HepG2 (cell line): Measurements from ENCODE around the gene AUH. TPM values are rescaled to one million over a fixed set of nuclear protein-coding genes. Genes with fewer than 3 reads are reported as not detected.

Source experiments
- ATAC-seq: fragments of 200-7000 bp; cut with Tn5 transposase; 3 replicates; pipeline ENCODE4 v1.9.1; 2020; ENCODE audit warnings: mild to moderate bottlenecking, moderate library complexity
- BruUV-seq: library from RNA; stranded (reverse); fragments of 400-500 nt; replicated peaks from 2 replicates; lab custom pipeline; 2021; lab: Mats Ljungman, UMichigan
- CTCF ChIA-PET: fragments of 300-600 bp; formaldehyde crosslinking; extraction: SDS; loops from one replicate; lab custom pipeline; 2021; ENCODE audit warnings: low total read pairs, inconsistent platforms, low intra/inter-chr PET ratio; lab: Yijun Ruan, JAX
- POLR2A ChIA-PET: fragments of 350-600 bp; sonication (Branson Sonifier 250); formaldehyde crosslinking; loops from one replicate; lab custom pipeline; 2020; ENCODE audit warnings: antibody characterized with exemption, inconsistent platforms; lab: Yijun Ruan, JAX
- DNase-seq: peaks from one replicate; pipeline ENCODE4 v3.0.0-alpha.2; 2015; ENCODE audit warnings: low spot score
- FAIRE-seq: peaks from 3 replicates; lab custom pipeline; 2011; peaks lifted over from hg19 to GRCh38; lab: Jason Lieb, UNC
- H2AFZ ChIP-seq: one replicate; pipeline ENCODE4 v1.6.1; 2011; ENCODE audit warnings: low read length, inconsistent platforms
- H3K27ac ChIP-seq: fragments of 300-600 bp; 3 replicates; pipeline ENCODE4 v1.8.0; 2011; ENCODE audit warnings: mixed run types, mild to moderate bottlenecking, mixed read lengths, low read length, inconsistent platforms; ENCODE audit not compliant: insufficient read depth; ENCODE audit errors: extremely low read length
- H3K27me3 ChIP-seq, 2 experiments: fragments of 200-600 bp in 1 of 2; 2 replicates in 1 of 2; 3 replicates in 1 of 2; pipeline versions ENCODE4 v1.6.0 to v1.8.0; 2011; ENCODE audit warnings: low read length in 2 of 2, mild to moderate bottlenecking in 2 of 2, moderate library complexity in 2 of 2, inconsistent platforms in 1 of 2; ENCODE audit not compliant: insufficient read depth in 2 of 2, control insufficient read depth in 1 of 2
- H3K36me3 ChIP-seq, 2 experiments: fragments of 200-600 bp in 1 of 2; replicated peaks in 1 of 2; 2 replicates in 1 of 2; 3 replicates in 1 of 2; pipeline versions ENCODE4 v1.5.1 to v1.8.0; 2011; ENCODE audit warnings: low read length in 2 of 2, inconsistent platforms in 1 of 2; ENCODE audit not compliant: insufficient read depth in 2 of 2, control insufficient read depth in 1 of 2
- H3K4me1 ChIP-seq: 2 replicates; pipeline ENCODE4 v1.5.1; 2012; ENCODE audit warnings: low read length, inconsistent platforms; ENCODE audit not compliant: insufficient read depth
- H3K4me2 ChIP-seq: 2 replicates; pipeline ENCODE4 v1.6.0; 2011; ENCODE audit warnings: low read depth, low read length, inconsistent platforms
- H3K4me3 ChIP-seq, 3 experiments: fragments of 200-600 bp in 1 of 3; sonication (generic), shearing (Covaris generic) in 1 of 3; replicated peaks in 1 of 3; 2 replicates each; pipeline ENCODE4 v1.5.1; 2011 to 2016; ENCODE audit warnings: low read length in 3 of 3, inconsistent platforms in 2 of 3, low read depth in 2 of 3, mild to moderate bottlenecking in 2 of 3, control low read depth in 1 of 3, mixed read lengths in 1 of 3; ENCODE audit not compliant: insufficient read depth in 1 of 3
- H3K79me2 ChIP-seq: one replicate; pipeline ENCODE4 v1.6.1; 2011; ENCODE audit warnings: low read length, inconsistent platforms; ENCODE audit not compliant: insufficient read depth
- H3K9ac ChIP-seq: 2 replicates; pipeline ENCODE4 v1.6.0; 2011; ENCODE audit warnings: mild to moderate bottlenecking, low read depth, low read length, inconsistent platforms; ENCODE audit not compliant: insufficient read depth
- H3K9me3 ChIP-seq: 2 replicates; pipeline ENCODE4 v1.5.1; 2012; ENCODE audit warnings: mild to moderate bottlenecking, low read length
- H4K20me1 ChIP-seq: 2 replicates; pipeline ENCODE4 v1.6.0; 2011; ENCODE audit warnings: inconsistent platforms, mild to moderate bottlenecking, low read length, moderate library complexity; ENCODE audit not compliant: insufficient read depth
- ASH2L ChIP-seq: fragments of 300-600, 200-600 bp; sonication (generic); IDR thresholded peaks from 2 replicates; pipeline ENCODE4 v1.7.0; 2017; ENCODE audit warnings: low read depth, mild to moderate bottlenecking, moderate library complexity, mixed read lengths, low read length; ENCODE audit not compliant: insufficient read length
- HDAC2 ChIP-seq: sonication (generic); formaldehyde crosslinking; IDR thresholded peaks from 2 replicates; pipeline ENCODE4 v1.4.0; 2020; ENCODE audit warnings: missing genetic modification reagents
- HES4 ChIP-seq: sonication (generic); formaldehyde crosslinking; IDR thresholded peaks from 2 replicates; pipeline ENCODE4 v1.9.0; 2021; ENCODE audit warnings: mild to moderate bottlenecking, missing genetic modification reagents, borderline replicate concordance
- KLF6 ChIP-seq: IDR thresholded peaks from 2 replicates; pipeline ENCODE4 v1.8.0; 2016; ENCODE audit warnings: missing biosample characterization, missing genetic modification reagents
- MED1 ChIP-seq: sonication (generic); formaldehyde crosslinking; IDR thresholded peaks from 2 replicates; pipeline ENCODE4 v1.4.0; 2020; ENCODE audit warnings: missing genetic modification reagents
- NRL ChIP-seq: sonication (generic); formaldehyde crosslinking; IDR thresholded peaks from 2 replicates; pipeline ENCODE4 v1.5.0; 2020; ENCODE audit warnings: missing genetic modification reagents, mild to moderate bottlenecking, moderate library complexity, borderline replicate concordance
- RARG ChIP-seq: sonication (generic); formaldehyde crosslinking; IDR thresholded peaks from 2 replicates; pipeline ENCODE4 v1.4.0; 2020; ENCODE audit warnings: low read depth, mild to moderate bottlenecking, missing genetic modification reagents
- RORA ChIP-seq: sonication (generic); formaldehyde crosslinking; IDR thresholded peaks from 2 replicates; pipeline ENCODE4 v1.5.0; 2020; ENCODE audit warnings: mild to moderate bottlenecking, missing genetic modification reagents, moderate library complexity
- SAFB2 ChIP-seq: sonication (generic); formaldehyde crosslinking; IDR thresholded peaks from 2 replicates; pipeline ENCODE4 v1.5.1; 2020; ENCODE audit warnings: missing genetic modification reagents, low read depth, mild to moderate bottlenecking, borderline replicate concordance
- SIN3B ChIP-seq: fragments of 150-350 bp; IDR thresholded peaks from 2 replicates; pipeline ENCODE4 v1.6.1; 2014; ENCODE audit warnings: low read length
- SSRP1 ChIP-seq: IDR thresholded peaks from 2 replicates; pipeline ENCODE4 v1.6.1; 2016; ENCODE audit warnings: control low read depth
- TAF1 ChIP-seq: sonication (generic); formaldehyde crosslinking; IDR thresholded peaks from 2 replicates; pipeline ENCODE4 v1.4.0; 2020; ENCODE audit warnings: missing genetic modification reagents
- TGIF2 ChIP-seq: IDR thresholded peaks from 2 replicates; pipeline ENCODE4 v1.6.1; 2016; ENCODE audit warnings: control low read depth, missing compliant biosample characterization
- YEATS2 ChIP-seq: sonication (generic); formaldehyde crosslinking; IDR thresholded peaks from 2 replicates; pipeline ENCODE4 v1.4.0; 2020; ENCODE audit warnings: missing genetic modification reagents, borderline replicate concordance
- ZNF10 ChIP-seq: sonication (generic); formaldehyde crosslinking; IDR thresholded peaks from 2 replicates; pipeline ENCODE4 v1.4.0; 2020; ENCODE audit warnings: mild to moderate bottlenecking, low read depth, missing genetic modification reagents, borderline replicate concordance
- ZNF20 ChIP-seq: sonication (generic); formaldehyde crosslinking; IDR thresholded peaks from 2 replicates; pipeline ENCODE4 v1.4.0; 2020; ENCODE audit warnings: mild to moderate bottlenecking, moderate library complexity, missing genetic modification reagents
- ZNF333 ChIP-seq: sonication (generic); formaldehyde crosslinking; IDR thresholded peaks from 2 replicates; pipeline ENCODE4 v1.4.0; 2020; ENCODE audit warnings: mild to moderate bottlenecking, missing genetic modification reagents, borderline replicate concordance
- ZNF609 ChIP-seq: sonication (generic); formaldehyde crosslinking; IDR thresholded peaks from 2 replicates; pipeline ENCODE4 v1.4.0; 2020; ENCODE audit warnings: mild to moderate bottlenecking, missing genetic modification reagents, borderline replicate concordance
- ZNF619 ChIP-seq: sonication (generic); formaldehyde crosslinking; IDR thresholded peaks from 2 replicates; pipeline ENCODE4 v1.4.0; 2020; ENCODE audit warnings: mild to moderate bottlenecking, missing genetic modification reagents
- WGBS: methylation state at CpG from one replicate; pipeline ENCODE4 v1.1.6; 2017; ENCODE audit warnings: low lambda C conversion rate; 5-methylcytosine and 5-hydroxymethylcytosine counted together
- in situ Hi-C: cut with HindIII; loops from 2 replicates; pipeline ENCODE4 v1.10.0; 2017; ENCODE audit warnings: low pct_unique_long_range_greater_than_20kb; ENCODE audit not compliant: extremely low pct_ligation_motif_present
- intact Hi-C: fragments of 100-400 bp; cut with micrococcal nuclease; formaldehyde crosslinking; loops from one replicate; pipeline ENCODE4 v1.10.0; 2022; ENCODE audit not compliant: unreplicated experiment
- polyA plus RNA-seq, 8 experiments: library from polyadenylated mRNA; depleted of rRNA in 3 of 8; stranded (reverse) in 7 of 8; unstranded in 1 of 8; fragments of >200 nt; fragmentation: Illumina TruSeq in 4 of 8; extraction: Trizol in 4 of 8; gene quantifications; 2 replicates each; pipeline versions ENCODE4 v1.2.1 to v1.2.3, GENCODE V29; 2011 to 2016; ENCODE audit warnings: low read depth in 4 of 8, missing spikeins in 1 of 8, mixed read lengths in 1 of 8; ENCODE audit not compliant: insufficient read depth in 1 of 8
- total RNA-seq, 5 experiments: library from RNA; depleted of rRNA; stranded (reverse); fragments of >200 nt; fragmentation: Illumina TruSeq; extraction: Trizol; gene quantifications; 2 replicates each; pipeline ENCODE4 v1.2.3, GENCODE V29; 2016; ENCODE audit warnings: low read depth in 1 of 5
- TF ChIP-seq, protein P1 (sequence below): sonication (generic); formaldehyde crosslinking; IDR thresholded peaks from 2 replicates; pipeline ENCODE4 v1.8.0; 2022; ENCODE audit warnings: missing genetic modification reagents, mild to moderate bottlenecking, moderate library complexity, borderline replicate concordance

Gene AUH
- total and polyA plus RNA-seq, 2 of the 13 experiments (the other 11 are each of a cell fraction or from before 2014, with no cell fraction given), result 25.8 to 31.9 TPM

- WGBS, result 36% methylated on average over 9 of the region's 9 CpGs
- H4K20me1 ChIP-seq, result no peaks in the 10 kb centered on the region
- peak overlapping the region; percentile 91 for H3K27ac ChIP-seq
- DNase-seq (no peak), FAIRE-seq (peak; percentile 49), ATAC-seq (no peak)
- ChIA-PET POLR2A (interaction anchor here (1.0 to 5.0 kb wide), 13 partner anchors 9 to 217 kb away, joined by 3 to 178 read pairs (median 6); partner anchors contain the start of gene NFIL3), CTCF (no interaction called here)
- H3K9ac ChIP-seq, result peak overlapping the region; percentile 65
- BruUV-seq, result TSS peak; percentile 48
- H3K4me2 ChIP-seq, result peak overlapping the region; percentile 74
- H3K36me3 ChIP-seq, result 0 out of 5 replicates have a peak, but pooled peaks cover 0 to 1% of the 10 kb centered on the region in 2 experiments
- H3K4me1 ChIP-seq, result peaks cover 78% of the 10 kb centered on the region
- intact Hi-C loops (no loop called here), in situ Hi-C loops (no loop called here)
- no peaks in the 10 kb centered on the region for H3K79me2 ChIP-seq
- peaks cover 9% of the 10 kb centered on the region for H3K9me3 ChIP-seq
- H3K4me3 ChIP-seq, result peak overlapping the region in 2 of 3 experiments; percentile 20 to 41; a peak in 1 of 6 replicates
- no peak overlapping the region for H2AFZ ChIP-seq
- H3K27me3 ChIP-seq, result no peaks in the 10 kb centered on the region
- TF ChIP-seq ZNF10 (CRISPR knock-in tag) (no peak), ZNF619 (CRISPR knock-in tag) (no peak), TAF1 (CRISPR knock-in tag) (no peak), SIN3B (no peak), ZNF333 (CRISPR knock-in tag) (no peak), ASH2L (no peak), MED1 (CRISPR knock-in tag) (no peak), NRL (CRISPR knock-in tag) (no peak), RARG (CRISPR knock-in tag) (no peak), HDAC2 (CRISPR knock-in tag) (no peak), SAFB2 (CRISPR knock-in tag) (no peak), ZNF20 (CRISPR knock-in tag) (no peak), KLF6 (CRISPR knock-in tag) (no peak), RORA (CRISPR knock-in tag) (0 out of 2 replicates have a peak, but pooled peaks have one; percentile 60), ZNF609 (no peak), TGIF2 (CRISPR knock-in tag) (peak; percentile 23; the same call in 1 of the 2 replicates), YEATS2 (CRISPR knock-in tag) (no peak), HES4 (no peak), SSRP1 (CRISPR knock-in tag) (0 out of 2 replicates have a peak, but pooled peaks have one; percentile 73)
- TF ChIP-seq, protein P1, sequence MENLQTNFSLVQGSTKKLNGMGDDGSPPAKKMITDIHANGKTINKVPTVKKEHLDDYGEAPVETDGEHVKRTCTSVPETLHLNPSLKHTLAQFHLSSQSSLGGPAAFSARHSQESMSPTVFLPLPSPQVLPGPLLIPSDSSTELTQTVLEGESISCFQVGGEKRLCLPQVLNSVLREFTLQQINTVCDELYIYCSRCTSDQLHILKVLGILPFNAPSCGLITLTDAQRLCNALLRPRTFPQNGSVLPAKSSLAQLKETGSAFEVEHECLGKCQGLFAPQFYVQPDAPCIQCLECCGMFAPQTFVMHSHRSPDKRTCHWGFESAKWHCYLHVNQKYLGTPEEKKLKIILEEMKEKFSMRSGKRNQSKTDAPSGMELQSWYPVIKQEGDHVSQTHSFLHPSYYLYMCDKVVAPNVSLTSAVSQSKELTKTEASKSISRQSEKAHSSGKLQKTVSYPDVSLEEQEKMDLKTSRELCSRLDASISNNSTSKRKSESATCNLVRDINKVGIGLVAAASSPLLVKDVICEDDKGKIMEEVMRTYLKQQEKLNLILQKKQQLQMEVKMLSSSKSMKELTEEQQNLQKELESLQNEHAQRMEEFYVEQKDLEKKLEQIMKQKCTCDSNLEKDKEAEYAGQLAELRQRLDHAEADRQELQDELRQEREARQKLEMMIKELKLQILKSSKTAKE (CRISPR knock-in tag), result no peak
Observed at GRCh38 chr9:91207397-91207728, 154.4 kb downstream of the AUH start.
